Mammary epithelial cell (primary cell): ENCODE measurements around the gene ISCA2.

Source experiments
- EZH2 ChIP-seq: IDR thresholded peaks from 2 replicates; pipeline ENCODE4 v1.6.1; 2012; ENCODE audit warnings: low read length, inconsistent platforms, borderline replicate concordance
- TF ChIP-seq, protein P1 (sequence below), 2 donors: IDR thresholded peaks in 1 of 2; conservative IDR thresholded peaks in 1 of 2; 2 replicates each; pipeline ENCODE4 v1.5.1; 2011 to 2012; ENCODE audit warnings: inconsistent platforms in 2 of 2, low read length in 2 of 2, mild to moderate bottlenecking in 2 of 2, control low read depth in 1 of 2, low read depth in 1 of 2; ENCODE audit not compliant: insufficient read depth in 1 of 2; ENCODE audit errors: extremely low read depth in 1 of 2

DNA sequence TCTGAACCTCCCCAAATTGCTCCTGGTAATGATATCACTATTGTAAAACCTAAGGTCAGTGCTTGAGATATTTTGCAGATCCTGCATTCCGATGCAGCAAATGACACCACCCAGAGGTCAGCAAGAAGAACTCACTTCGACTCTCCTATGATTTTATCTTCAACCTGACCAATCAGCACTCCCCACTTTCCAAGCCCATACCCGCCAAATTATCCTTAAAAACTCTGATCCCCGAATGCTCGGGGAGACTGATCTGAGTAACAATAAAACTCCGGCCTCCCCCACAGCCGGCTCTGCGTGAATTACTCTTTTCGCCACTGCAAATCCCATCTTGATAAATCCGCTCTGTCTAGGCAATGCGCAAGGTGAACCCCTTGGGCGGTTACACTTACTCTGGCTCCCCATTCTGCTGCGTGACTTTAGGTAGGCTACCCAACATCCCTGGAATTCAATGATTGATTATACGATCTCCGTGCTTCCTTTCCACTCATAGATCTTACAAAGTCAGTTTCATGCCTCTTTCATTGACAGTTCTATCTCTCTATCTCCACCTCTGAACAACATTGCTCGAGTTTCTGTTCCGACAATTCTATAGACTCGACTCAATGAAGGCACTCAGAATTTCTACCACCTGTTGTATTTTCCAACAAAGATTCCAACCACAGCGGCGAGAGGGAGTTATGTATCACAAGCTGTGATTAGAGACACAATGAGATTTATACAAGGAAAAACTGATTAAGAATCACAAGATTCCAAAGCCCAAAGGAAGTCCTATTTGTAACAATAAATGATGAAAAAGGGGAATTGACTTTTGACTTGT, 1.4 kb upstream of the ISCA2 start:
- TF ChIP-seq, protein P1, sequence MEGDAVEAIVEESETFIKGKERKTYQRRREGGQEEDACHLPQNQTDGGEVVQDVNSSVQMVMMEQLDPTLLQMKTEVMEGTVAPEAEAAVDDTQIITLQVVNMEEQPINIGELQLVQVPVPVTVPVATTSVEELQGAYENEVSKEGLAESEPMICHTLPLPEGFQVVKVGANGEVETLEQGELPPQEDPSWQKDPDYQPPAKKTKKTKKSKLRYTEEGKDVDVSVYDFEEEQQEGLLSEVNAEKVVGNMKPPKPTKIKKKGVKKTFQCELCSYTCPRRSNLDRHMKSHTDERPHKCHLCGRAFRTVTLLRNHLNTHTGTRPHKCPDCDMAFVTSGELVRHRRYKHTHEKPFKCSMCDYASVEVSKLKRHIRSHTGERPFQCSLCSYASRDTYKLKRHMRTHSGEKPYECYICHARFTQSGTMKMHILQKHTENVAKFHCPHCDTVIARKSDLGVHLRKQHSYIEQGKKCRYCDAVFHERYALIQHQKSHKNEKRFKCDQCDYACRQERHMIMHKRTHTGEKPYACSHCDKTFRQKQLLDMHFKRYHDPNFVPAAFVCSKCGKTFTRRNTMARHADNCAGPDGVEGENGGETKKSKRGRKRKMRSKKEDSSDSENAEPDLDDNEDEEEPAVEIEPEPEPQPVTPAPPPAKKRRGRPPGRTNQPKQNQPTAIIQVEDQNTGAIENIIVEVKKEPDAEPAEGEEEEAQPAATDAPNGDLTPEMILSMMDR (conservative IDR thresholded peaks at IDR 0.05 in 1 of 2, IDR thresholded peaks at IDR 0.05 in 1 of 2; ENCODE audit: extremely low read depth in 1 of 2, insufficient read depth in 1 of 2, low read depth in 1 of 2, low read length in 2 of 2) = peak; percentile 21 to 49
- no peak for TF ChIP-seq EZH2
